Fibroblast of villous mesenchyme (primary cell): ENCODE measurements around the gene MAML1. TPM values are rescaled to one million over a fixed set of nuclear protein-coding genes. Genes with fewer than 3 reads are reported as not detected.
"Not testable (repeated sequence)": the region's sequence is repeated elsewhere in the genome, so short reads cannot be mapped to it uniquely, and the experiment has no call there.

Experiments
- DNase-seq: peaks from one replicate; pipeline ENCODE4 v3.0.0-alpha.2; 2010; ENCODE audit warnings: low read depth
- H3K4me3 ChIP-seq: 2 replicates; pipeline ENCODE4 v1.5.1; 2011; ENCODE audit warnings: low read depth, mild to moderate bottlenecking, low read length
- total RNA-seq: library from RNA; depleted of rRNA; stranded (reverse); fragments of >200 nt; gene quantifications from 2 replicates; pipeline ENCODE4 v1.2.3, GENCODE V29; 2012
- TF ChIP-seq, protein P1 (sequence below): IDR thresholded peaks from 2 replicates; pipeline ENCODE4 v1.5.1; 2012; ENCODE audit warnings: low read depth, mild to moderate bottlenecking, low read length; ENCODE audit not compliant: insufficient read depth

MAML1 gene
- total RNA-seq, 1 donor: 12.1 TPM

DNA sequence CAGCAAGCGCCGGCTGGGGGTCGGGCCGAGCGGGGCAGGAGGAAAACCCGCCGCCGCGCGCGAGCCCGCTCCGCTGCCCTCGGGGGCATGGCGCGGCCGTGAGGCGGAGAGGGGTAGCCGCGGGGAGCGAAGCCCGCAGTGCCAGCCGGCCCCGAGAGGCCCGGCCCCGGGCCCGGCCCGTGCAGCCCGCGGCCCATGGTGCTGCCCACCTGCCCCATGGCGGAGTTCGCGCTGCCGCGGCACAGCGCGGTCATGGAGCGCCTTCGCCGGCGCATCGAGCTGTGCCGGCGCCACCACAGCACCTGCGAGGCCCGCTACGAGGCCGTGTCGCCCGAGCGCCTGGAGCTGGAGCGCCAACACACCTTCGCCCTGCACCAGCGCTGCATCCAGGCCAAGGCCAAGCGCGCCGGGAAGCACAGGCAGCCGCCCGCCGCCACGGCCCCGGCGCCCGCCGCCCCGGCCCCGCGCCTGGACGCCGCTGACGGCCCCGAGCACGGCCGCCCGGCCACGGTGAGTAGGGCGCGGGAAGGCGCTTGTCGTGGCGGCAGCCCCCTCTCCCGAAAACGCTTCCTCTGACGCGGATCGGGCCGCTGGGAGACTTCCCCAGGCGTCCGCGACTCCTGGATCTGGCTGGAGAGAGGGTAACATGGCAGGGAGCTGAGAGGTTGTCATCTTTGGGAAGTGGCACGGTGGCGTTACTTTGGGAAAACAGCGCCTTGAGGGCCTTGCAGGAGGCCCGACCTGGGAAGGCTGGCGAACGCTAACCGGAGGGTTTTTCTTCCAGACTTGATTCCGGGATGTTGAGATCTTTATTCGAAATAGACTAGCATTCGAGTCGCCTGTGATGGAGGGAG is 523 bp downstream of the MAML1 start:
- DNase-seq: peak; percentile 49
- H3K4me3 ChIP-seq: peak overlapping the region; percentile 85
- TF ChIP-seq, protein P1, sequence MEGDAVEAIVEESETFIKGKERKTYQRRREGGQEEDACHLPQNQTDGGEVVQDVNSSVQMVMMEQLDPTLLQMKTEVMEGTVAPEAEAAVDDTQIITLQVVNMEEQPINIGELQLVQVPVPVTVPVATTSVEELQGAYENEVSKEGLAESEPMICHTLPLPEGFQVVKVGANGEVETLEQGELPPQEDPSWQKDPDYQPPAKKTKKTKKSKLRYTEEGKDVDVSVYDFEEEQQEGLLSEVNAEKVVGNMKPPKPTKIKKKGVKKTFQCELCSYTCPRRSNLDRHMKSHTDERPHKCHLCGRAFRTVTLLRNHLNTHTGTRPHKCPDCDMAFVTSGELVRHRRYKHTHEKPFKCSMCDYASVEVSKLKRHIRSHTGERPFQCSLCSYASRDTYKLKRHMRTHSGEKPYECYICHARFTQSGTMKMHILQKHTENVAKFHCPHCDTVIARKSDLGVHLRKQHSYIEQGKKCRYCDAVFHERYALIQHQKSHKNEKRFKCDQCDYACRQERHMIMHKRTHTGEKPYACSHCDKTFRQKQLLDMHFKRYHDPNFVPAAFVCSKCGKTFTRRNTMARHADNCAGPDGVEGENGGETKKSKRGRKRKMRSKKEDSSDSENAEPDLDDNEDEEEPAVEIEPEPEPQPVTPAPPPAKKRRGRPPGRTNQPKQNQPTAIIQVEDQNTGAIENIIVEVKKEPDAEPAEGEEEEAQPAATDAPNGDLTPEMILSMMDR: no peak

DNA sequence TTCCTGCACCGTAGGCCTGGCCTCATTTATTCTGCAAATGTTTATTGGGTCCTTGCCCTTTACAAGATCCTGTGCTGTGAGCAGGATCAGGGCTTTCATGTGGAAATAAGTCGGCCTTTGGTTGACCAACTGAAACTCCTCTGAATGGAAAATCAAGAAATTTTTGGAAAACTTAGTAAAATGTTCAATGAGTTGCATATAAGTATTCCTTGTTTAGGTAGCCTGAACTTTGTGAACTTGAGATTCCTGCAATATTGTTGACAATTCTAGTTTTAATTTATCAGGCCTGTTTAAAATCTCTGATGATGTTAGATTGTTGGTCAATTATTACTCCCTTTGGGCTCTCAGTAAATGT is 1.1 kb downstream of the MAML1 start:
- TF ChIP-seq, protein P1: no peak
- DNase-seq: no peak
- peak overlapping the region; percentile 85 for H3K4me3 ChIP-seq

DNA sequence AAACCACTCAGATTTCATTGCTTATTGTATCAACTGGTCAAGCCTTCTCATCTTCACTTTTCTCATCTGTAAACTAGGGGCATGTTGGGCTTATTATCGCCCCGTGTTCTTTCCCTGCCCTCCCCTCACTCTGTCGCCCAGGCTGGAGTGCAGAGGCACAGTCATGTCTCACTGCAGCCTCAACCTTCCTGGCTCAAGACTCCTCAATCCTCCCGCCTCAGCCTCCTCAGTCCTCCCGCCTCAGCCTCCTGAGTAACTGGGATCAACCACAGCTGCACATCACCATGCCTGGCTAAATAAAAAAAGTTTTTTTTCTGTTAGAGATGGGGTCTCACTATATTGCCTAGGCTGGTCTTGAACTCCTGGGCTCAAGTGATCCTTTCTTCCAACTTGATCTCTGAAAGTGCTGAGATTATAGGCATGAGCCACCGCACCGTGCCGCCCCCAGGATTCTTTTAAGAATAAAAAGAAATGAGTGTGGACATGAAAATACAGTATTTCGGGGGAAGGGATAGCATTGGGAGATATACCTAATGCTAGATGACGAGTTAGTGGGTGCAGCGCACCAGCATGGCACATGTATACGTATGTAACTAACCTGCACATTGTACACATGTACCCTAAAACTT is 2.0 kb downstream of the MAML1 start:
- TF ChIP-seq, protein P1: no peak
- DNase-seq: no peak
- H3K4me3 ChIP-seq: peak overlapping the region; percentile 85

DNA sequence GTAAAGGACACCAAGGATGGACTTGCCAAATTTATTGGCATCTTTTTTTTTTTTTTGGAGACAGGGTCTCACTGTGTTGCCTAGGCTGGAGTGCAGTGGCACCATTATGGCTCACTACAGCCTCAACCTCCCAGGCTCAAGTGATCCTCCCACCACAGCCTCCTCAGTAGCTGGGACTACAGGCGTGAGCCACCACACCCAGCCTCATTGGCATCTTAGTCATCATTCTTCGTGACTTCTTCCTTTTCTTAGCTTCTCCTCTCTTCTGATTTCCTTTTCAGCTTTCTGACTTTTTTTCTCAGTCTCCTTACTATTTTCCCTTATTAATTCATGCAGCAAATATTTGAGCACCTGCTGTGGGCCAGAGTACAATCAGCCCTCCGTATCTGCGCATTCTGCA is 6.1 kb downstream of the MAML1 start:
- TF ChIP-seq, protein P1: no peak
- DNase-seq: no peak
- H3K4me3 ChIP-seq: no peak overlapping the region

DNA sequence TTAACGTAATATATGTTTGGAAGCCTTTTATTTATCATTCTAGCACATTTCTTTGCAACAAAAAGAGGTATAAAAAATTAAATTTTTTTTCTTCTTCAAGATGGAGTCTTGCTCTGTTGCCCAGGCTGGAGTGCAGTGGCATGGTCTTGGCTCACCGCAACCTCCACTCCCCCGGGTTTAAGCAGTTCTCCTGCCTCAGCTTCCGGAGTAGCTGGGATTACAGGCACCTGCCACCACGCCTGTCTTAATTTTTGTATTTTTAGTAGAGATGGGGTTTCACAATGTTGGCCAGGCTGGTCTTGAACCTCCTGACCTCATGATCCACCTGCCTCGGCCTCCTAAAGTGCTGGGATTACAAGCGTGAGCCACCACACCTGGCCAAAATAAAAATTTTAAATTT is 11.5 kb downstream of the MAML1 start:
- not testable (repeated sequence) for H3K4me3 ChIP-seq

DNA sequence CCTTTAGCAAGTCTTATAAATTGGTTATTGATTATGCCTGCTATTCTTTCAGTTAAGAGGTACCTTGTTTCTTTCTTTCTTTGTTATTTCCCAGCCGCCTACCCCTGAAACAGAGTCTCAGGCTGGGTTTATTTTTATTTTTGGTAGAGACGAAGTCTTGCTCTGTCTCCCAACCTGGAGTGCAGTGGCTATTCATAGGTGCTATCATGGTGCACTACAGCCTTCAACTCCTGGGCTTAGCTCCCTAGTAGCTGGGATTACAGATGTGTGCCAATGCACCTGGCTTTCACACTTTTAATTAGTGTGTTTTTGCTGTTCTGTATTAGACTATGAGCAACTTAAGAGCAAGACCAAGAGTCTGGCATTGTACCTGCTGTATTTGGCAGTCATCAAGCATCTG is 14.2 kb downstream of the MAML1 start:
- no peak for DNase-seq
- no peak overlapping the region for H3K4me3 ChIP-seq
- TF ChIP-seq, protein P1: no peak

More for the DNA sequence above, 11.5 kb downstream of the MAML1 start:
- DNase-seq: not testable (repeated sequence)

DNA sequence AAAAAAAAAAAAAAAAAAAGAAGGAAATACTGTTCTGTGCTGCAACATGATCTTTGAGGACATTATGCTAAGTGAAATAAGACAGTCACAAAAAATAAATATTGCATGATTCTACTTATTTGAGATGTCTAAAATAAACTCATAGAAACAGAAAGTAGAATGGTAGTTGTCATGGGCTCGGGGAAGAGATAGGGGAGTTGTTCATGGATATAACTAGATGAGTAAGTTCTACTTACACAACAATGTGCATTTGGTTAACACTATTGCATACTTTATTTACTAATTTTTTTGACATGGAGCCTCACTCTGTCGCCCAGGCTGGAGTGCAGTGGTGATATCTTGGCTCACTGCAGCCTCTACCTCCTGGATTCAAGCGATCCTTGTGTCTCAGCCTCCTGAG is 15.2 kb downstream of the MAML1 start:
- TF ChIP-seq, protein P1: no peak
- DNase-seq: peak; percentile 40
- no peak overlapping the region for H3K4me3 ChIP-seq
